DLD1 (cell line): ENCODE results near the gene OR14C36.
"Not testable (repeated sequence)": the region's sequence is repeated elsewhere in the genome, so short reads cannot be mapped to it uniquely, and the experiment has no call there.

ENCODE experiments used
- in situ Hi-C: cut with HindIII; loops from 2 replicates; pipeline ENCODE4 v1.10.0; 2017; ENCODE audit warnings: low sequenced_read_pairs

The OR14C36 gene, protein sequence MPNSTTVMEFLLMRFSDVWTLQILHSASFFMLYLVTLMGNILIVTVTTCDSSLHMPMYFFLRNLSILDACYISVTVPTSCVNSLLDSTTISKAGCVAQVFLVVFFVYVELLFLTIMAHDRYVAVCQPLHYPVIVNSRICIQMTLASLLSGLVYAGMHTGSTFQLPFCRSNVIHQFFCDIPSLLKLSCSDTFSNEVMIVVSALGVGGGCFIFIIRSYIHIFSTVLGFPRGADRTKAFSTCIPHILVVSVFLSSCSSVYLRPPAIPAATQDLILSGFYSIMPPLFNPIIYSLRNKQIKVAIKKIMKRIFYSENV

DNA sequence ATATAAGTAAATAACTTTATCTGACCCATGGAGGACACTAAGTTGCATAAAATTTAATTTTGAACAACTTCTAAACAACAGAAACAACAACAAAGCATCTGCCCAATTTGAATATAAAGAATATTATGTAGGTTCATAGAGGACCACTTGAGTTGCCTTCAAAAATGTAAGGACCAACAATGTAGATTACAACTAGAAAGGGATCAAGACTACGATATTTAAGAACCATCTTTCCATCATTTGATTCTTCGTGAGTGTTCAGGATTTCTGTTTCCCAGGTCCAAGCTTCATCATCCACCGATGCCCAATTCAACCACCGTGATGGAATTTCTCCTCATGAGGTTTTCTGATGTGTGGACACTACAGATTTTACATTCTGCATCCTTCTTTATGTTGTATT lies at the start of gene OR14C36:
Gene OR14C36, plus strand, starts transcription at position 301 of the 400 bp plus-strand sequence. Its CDS starts 0 bp downstream, at position 301.
- in situ Hi-C loops = no loop called here

GRCh38 chr1:248303324-248303723 lies 45.3 kb upstream of the OR14C36 start, which contains the start of gene OR2T12:
TSS of gene OR2T12 (minus strand) at chr1:248303424. CDS start at chr1:248295578, 7,846 bp downstream.
- in situ Hi-C loops = no loop called here

GRCh38 chr1:248305672-248306071 lies 42.9 kb upstream of the OR14C36 start:
- in situ Hi-C loops = not testable (repeated sequence)

DNA sequence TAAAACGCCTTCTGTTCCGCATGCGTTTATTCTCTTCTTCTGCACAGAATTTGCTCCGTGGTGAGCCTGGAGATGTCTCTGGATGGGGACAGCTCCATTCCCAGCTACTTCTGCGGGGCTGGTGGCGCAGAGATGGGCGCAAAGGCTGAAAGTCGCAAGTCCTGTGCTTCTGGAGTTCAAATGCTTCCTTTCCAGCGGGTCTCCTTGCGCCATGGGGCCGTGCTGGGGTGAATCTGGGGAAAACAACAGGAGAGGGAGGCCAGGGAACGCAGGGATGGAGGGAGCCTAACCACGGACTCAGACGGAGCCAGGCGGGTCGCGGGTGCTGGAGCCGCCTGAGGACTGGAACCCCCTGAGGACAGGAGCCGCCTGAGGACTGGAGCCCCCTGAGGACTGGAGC lies 42.5 kb upstream of the OR14C36 start:
- in situ Hi-C loops = no loop called here

GRCh38 chr1:248306740-248307139 lies 41.8 kb upstream of the OR14C36 start:
- in situ Hi-C loops = not testable (repeated sequence)

GRCh38 chr1:248316796-248317195 lies 31.8 kb upstream of the OR14C36 start:
- in situ Hi-C loops = no loop called here

GRCh38 chr1:248324468-248324867 lies 24.1 kb upstream of the OR14C36 start, which contains the start of gene OR2M7:
TSS of gene OR2M7 (minus strand) at chr1:248324568. CDS start at chr1:248324568, 0 bp downstream.
- in situ Hi-C loops = no loop called here

DNA sequence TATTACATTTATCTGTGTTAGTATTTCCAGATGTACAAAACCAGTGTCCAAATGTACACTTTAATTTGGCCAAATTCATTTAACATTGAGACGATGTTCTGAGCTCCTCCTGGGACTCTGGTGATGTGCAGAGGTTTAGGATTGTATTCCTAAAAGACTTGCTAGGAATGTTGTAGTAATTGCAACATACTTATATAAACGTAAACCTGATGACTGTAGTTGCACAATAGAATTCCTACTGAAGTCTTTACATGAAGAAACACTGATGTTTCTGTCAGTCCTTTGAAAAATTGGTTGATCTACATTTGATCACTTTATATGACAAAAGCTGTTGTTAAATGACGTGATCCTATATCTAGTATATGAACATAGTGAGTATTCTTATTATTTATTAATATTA lies 5.1 kb upstream of the OR14C36 start:
- in situ Hi-C loops = no loop called here

GRCh38 chr1:248359415-248359814 lies 10.8 kb downstream of the OR14C36 start:
- in situ Hi-C loops = no loop called here

GRCh38 chr1:248361121-248361715 lies 12.6 kb downstream of the OR14C36 start, which contains the start of gene OR2T4:
TSS of gene OR2T4 (plus strand) at chr1:248361665. CDS start at chr1:248361665, 0 bp downstream.
- in situ Hi-C loops = no loop called here

GRCh38 chr1:248366609-248367008 lies 18.0 kb downstream of the OR14C36 start:
- in situ Hi-C loops = no loop called here

DNA sequence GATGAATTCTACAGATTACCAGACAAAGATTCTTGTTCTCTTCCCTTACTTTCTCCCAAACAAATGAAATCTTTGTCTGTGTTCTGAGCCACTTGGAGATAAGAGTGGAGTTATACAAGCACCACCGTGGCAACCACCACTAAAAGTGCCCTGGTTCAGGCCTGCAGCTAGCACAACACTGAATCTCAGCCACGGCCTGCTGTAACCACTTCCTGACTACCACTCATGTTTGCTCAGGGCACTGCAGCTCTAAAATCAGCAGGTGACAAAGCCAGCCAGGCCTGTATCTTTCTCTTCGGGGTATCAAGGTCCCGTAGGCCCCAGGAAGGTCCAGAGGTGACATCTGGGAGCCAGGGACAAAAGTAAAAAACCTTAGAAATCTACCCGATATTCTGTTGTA lies 23.8 kb downstream of the OR14C36 start:
- in situ Hi-C loops = no loop called here

DNA sequence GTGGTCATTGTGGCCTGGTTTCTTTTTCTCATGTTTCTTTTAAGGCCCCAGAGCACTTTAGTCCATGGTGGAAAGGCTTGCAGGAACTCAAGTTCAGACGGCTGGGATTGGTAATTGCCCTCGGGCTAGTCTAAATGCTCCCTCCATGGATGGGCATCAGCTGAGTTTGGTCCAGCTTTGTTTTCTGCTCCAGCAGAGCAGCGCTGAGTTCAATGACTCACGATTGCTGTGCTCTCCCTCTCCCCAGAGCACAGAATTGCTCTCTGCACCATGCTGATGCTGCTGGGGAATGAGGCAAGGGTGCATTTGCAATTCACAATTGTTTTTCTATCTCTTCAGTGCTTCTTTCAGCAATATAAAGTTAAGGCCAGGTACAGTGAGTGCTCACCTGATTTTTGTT lies 25.2 kb downstream of the OR14C36 start:
- in situ Hi-C loops = no loop called here

DNA sequence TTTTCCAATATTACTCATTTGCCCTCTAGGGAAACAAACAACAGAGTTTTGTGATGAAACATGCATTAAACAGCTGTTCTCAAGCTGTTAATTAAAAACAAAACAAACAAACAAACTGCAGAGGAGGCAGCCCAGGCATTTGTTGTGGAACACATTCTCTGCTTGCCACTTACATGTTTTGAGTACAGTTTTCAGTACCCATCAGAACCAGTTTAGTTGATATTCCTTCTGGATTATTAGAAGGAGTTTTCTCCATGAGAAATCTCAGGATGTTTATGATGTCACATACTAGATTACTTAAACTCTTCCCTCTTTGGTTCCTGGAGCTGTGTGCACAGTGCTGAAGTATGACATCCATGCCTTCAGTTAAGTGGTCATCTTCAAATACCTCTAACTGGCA lies 26.9 kb downstream of the OR14C36 start, which contains the start of gene OR2T6:
Gene OR2T6, plus strand, starts transcription at position 301 of the 400 bp plus-strand sequence. CDS start 11,863 bp downstream, outside the sequence.
- in situ Hi-C loops = no loop called here

DNA sequence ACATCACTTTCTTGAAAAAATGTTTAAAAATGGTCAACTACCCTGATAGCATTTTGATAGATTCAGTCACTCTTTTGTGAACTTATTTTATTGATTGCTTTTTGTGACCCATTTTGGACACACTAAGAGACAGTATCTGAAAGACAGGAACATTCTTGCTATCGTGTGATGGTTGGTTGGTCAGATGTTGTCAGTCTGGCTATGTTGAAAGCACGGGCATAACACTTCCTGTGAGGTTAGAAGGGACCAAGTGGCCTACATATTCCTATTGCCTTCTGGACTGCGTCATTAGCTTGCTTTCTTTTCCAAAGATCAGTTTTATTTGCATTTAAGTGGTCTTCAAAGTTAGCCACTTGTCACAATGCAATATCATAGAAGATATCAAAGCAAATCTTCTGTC lies 28.3 kb downstream of the OR14C36 start:
- in situ Hi-C loops = no loop called here

GRCh38 chr1:248380854-248381253 lies 32.3 kb downstream of the OR14C36 start:
- in situ Hi-C loops = no loop called here

- in situ Hi-C loops = no loop called here
Observed at GRCh38 chr1:248388426-248388825, 39.9 kb downstream of the OR14C36 start.

DNA sequence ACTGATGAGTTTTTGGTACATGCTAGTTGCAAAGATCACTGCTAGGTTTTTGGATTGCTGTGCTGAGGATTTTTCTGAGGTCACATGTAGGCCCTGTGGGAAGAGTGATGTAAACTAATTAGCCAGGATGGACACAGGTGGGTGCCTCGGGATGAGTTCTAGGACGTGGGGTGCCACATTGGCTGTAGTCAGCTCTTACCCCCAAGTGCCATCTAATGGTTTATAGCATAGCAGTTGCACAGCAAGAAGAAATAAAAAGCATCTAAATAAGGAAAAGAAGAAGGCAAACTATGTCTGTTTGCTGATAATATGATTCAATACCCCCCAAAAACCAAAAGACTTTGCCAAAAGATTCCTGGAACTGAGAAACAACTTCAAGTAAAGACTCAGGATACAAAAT lies 44.5 kb downstream of the OR14C36 start:
- in situ Hi-C loops = no loop called here
